GM18870 (cell line): ENCODE measurements around the gene ITPKB.

Experiments used
- ATAC-seq: cut with Tn5 transposase; IDR thresholded peaks from one replicate; pipeline ENCODE4 v1.9.1; 2021; ENCODE audit warnings: moderate library complexity; ENCODE audit not compliant: unreplicated experiment

The ITPKB gene

GRCh38 chr1:226654046-226654667 is 84.9 kb downstream of the ITPKB start:
- ATAC-seq, result no peak

- peak; percentile 63 for ATAC-seq
These were observed 85.7 kb downstream of the ITPKB start for GRCh38 chr1:226653311-226653921.

GRCh38 chr1:226652613-226653012 is 86.5 kb downstream of the ITPKB start:
- ATAC-seq, result no peak

GRCh38 chr1:226651732-226652105 is 87.4 kb downstream of the ITPKB start:
- no peak for ATAC-seq

- ATAC-seq, result no peak
These were observed 87.9 kb downstream of the ITPKB start for GRCh38 chr1:226651041-226651731.

- ATAC-seq, result no peak
These were observed 88.7 kb downstream of the ITPKB start for GRCh38 chr1:226650236-226650841.

- no peak for ATAC-seq
These were observed 89.3 kb downstream of the ITPKB start for GRCh38 chr1:226649780-226650179.

- ATAC-seq, result no peak
These were observed 89.8 kb downstream of the ITPKB start for GRCh38 chr1:226649244-226649643.

GRCh38 chr1:226648421-226648820 is 90.7 kb downstream of the ITPKB start:
- ATAC-seq, result no peak

- ATAC-seq, result no peak
These were observed 91.4 kb downstream of the ITPKB start for GRCh38 chr1:226647719-226648118.

- no peak for ATAC-seq
These were observed 92.1 kb downstream of the ITPKB start for GRCh38 chr1:226646870-226647449.

GRCh38 chr1:226646026-226646869 is 92.8 kb downstream of the ITPKB start:
- ATAC-seq, result no peak

- no peak for ATAC-seq
These were observed 93.7 kb downstream of the ITPKB start for GRCh38 chr1:226645279-226645976.

GRCh38 chr1:226644541-226645176 is 94.4 kb downstream of the ITPKB start:
- no peak for ATAC-seq

- ATAC-seq, result no peak
These were observed 95.2 kb downstream of the ITPKB start for GRCh38 chr1:226643611-226644540.

GRCh38 chr1:226643177-226643576 is 95.9 kb downstream of the ITPKB start:
- ATAC-seq, result peak; percentile 77

GRCh38 chr1:226642421-226642820 is 96.7 kb downstream of the ITPKB start:
- ATAC-seq, result no peak

GRCh38 chr1:226641671-226642231 is 97.3 kb downstream of the ITPKB start:
- no peak for ATAC-seq
